Measurements from ENCODE around the gene C5orf52.
"Not testable (repeated sequence)": the region's sequence is repeated elsewhere in the genome, so short reads cannot be mapped to it uniquely, and the experiment has no call there.

C5orf52 gene

GRCh38 chr5:157722895-157723294 is 51.6 kb downstream of the C5orf52 start:
- not testable (repeated sequence) for DNase-seq (ENCODE audit: low spot score)

- not testable (repeated sequence) for DNase-seq (ENCODE audit: low spot score)
These were observed 55.3 kb downstream of the C5orf52 start for GRCh38 chr5:157726607-157727006.

- DNase-seq (ENCODE audit: low spot score), result not testable (repeated sequence)
These were observed 56.5 kb downstream of the C5orf52 start for GRCh38 chr5:157727858-157728257.
